Effector memory CD8-positive, alpha-beta T cell (primary cell): ENCODE measurements around the gene ATP11A.

Source experiments
- ATAC-seq: fragments of 150-1000 bp; cut with Tn5 transposase; replicated peaks from 2 replicates; pipeline ENCODE4 v1.10.0; 2021; ENCODE audit warnings: mild to moderate bottlenecking, moderate library complexity
- DNase-seq, 3 experiments: peaks; one replicate each; pipeline ENCODE4 v3.0.0; 2021
- H3K27ac Mint-ChIP-seq, 2 donors: one replicate each; pipeline ENCODE4 v1.8.0; 2022; ENCODE audit warnings: mild to moderate bottlenecking in 2 of 2, mixed read lengths in 2 of 2, moderate library complexity in 2 of 2
- H3K27me3 Mint-ChIP-seq, 2 donors: one replicate each; pipeline ENCODE4 v1.8.0; 2022; ENCODE audit warnings: mixed read lengths in 2 of 2
- H3K36me3 Mint-ChIP-seq: one replicate; pipeline ENCODE4 v1.8.0; 2022; ENCODE audit warnings: mild to moderate bottlenecking, moderate library complexity, mixed read lengths; ENCODE audit not compliant: insufficient read depth
- H3K4me1 Mint-ChIP-seq, 2 donors: one replicate each; pipeline ENCODE4 v1.8.0; 2022; ENCODE audit warnings: low read depth in 2 of 2, mixed read lengths in 2 of 2
- H3K4me3 Mint-ChIP-seq, 2 donors: one replicate each; pipeline ENCODE4 v1.8.0; 2022; ENCODE audit warnings: mild to moderate bottlenecking in 2 of 2, mixed read lengths in 2 of 2, moderate library complexity in 2 of 2
- H3K9me3 Mint-ChIP-seq, 2 donors: one replicate each; pipeline ENCODE4 v1.8.0; 2022; ENCODE audit warnings: mixed read lengths in 2 of 2

ATP11A gene

DNA sequence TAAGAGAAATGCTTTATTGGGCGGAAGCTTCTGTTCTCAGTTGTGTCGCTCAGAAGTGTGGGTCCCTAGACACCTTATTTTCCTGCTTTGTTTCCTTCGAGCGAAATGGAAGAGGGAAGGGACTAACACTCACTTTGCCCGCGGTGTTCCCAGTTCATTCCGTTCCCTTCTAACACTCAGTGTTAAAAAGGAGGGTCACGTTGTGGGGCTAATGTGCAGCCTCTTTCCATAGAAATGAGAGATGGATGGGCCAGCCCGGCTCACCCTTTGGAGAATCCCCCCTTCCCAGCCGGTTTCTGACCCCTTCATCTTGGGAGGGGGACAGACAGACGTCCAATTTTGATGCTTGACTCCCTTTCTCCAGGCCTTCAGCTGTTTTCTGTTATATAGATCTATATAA, 2.3 kb downstream of the ATP11A start:
- Mint-ChIP-seq H3K27me3 (no peaks in the 10 kb centered on the region), H3K4me1 (peaks cover 42 to 45% of the 10 kb centered on the region in 2 donors), H3K9me3 (no peaks in the 10 kb centered on the region), H3K36me3 (peaks cover 19% of the 10 kb centered on the region), H3K4me3 (peak overlapping the region; percentile 84 to 91), H3K27ac (peak overlapping the region in 1 of 2 donors; percentile 32)
- ATAC-seq (no peak), DNase-seq (no peak)

DNA sequence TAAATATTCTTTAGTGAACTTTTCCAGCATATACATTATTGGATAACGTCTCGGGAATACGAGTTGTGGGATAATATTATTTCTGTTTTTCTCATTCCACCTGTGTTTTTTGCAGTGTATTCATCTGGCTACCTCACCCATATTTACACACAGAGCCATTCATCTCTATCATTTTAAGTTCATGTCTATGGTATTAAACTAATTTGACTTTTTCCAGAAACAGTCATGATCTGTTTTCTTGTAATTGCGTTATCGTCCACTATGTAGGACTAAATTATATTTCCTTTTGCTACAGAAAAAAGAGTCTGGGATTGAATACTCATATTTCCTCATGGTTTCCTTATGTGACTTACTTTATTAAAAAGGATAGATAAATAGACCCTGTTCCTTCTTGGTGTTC, 2.7 kb downstream of the ATP11A start:
- H3K9me3 Mint-ChIP-seq, result no peaks in the 10 kb centered on the region
- no peak overlapping the region for H3K27ac Mint-ChIP-seq
- peak overlapping the region; percentile 84 to 91 for H3K4me3 Mint-ChIP-seq
- ATAC-seq, result no peak
- no peak for DNase-seq
- no peaks in the 10 kb centered on the region for H3K27me3 Mint-ChIP-seq
- peaks cover 19% of the 10 kb centered on the region for H3K36me3 Mint-ChIP-seq
- peaks cover 43 to 45% of the 10 kb centered on the region in 2 donors for H3K4me1 Mint-ChIP-seq

DNA sequence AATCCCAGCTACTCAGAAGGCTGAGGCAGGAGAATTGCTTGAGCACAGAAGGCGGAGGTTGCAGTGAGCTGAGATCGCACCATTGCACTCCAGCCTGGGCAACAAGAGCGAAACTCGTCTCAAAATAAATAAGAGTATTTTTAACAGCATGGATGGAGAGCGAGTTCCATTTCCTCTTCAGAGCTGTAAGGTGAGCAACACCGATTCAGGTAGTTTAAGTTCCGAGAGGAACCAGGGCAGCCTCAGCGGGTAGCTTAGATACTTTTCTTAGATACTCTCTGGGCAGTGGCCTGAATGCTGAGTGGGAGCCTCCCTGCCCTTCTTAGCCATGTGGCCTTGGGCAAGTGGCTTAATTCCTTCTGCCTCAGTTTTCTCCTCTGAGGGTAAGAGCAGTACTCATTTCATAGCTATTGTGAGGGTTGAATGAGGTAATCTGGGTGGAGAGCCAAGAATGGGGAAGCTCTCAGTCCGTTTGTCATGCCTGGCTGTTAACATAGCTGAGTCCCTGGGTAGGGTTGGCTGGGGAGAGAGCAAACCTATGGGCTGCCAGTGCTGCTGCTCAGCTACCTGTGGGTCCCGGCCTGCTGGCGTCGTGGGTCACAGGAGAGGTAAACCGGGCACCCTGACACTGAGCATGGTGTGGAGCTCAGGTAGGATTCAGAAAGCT, 4.1 kb downstream of the ATP11A start:
- no peaks in the 10 kb centered on the region for H3K27me3 Mint-ChIP-seq
- ATAC-seq (no peak), DNase-seq (no peak)
- no peak overlapping the region for H3K4me3 Mint-ChIP-seq
- H3K4me1 Mint-ChIP-seq, result peaks cover 37 to 38% of the 10 kb centered on the region in 2 donors
- H3K27ac Mint-ChIP-seq, result peak overlapping the region; percentile 41 to 49
- peaks cover 17% of the 10 kb centered on the region for H3K36me3 Mint-ChIP-seq
- no peaks in the 10 kb centered on the region for H3K9me3 Mint-ChIP-seq

DNA sequence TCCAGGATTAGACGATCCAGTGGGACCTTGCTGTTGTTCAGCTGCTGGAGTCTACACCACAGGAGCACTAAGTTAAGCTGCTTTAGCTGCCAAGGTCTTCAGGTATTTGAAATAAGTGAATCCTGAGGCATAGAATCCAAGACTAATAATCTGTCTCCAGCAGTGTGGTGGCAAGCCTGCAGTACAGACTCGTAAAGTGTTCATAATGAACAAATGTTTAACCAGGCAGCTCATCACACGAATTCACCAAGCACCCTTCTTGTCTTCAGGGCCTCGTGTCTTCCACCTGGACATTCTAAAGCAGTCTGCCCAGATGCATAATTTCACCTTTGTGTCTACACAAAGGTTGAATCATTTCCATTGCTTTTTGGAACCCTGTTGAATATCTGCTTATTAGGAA, 5.3 kb downstream of the ATP11A start:
- Mint-ChIP-seq H3K4me1 (peaks cover 34 to 36% of the 10 kb centered on the region in 2 donors), H3K4me3 (no peak overlapping the region), H3K36me3 (peaks cover 13% of the 10 kb centered on the region), H3K9me3 (no peaks in the 10 kb centered on the region), H3K27me3 (no peaks in the 10 kb centered on the region), H3K27ac (no peak overlapping the region)
- no peak for ATAC-seq
- no peak for DNase-seq

DNA sequence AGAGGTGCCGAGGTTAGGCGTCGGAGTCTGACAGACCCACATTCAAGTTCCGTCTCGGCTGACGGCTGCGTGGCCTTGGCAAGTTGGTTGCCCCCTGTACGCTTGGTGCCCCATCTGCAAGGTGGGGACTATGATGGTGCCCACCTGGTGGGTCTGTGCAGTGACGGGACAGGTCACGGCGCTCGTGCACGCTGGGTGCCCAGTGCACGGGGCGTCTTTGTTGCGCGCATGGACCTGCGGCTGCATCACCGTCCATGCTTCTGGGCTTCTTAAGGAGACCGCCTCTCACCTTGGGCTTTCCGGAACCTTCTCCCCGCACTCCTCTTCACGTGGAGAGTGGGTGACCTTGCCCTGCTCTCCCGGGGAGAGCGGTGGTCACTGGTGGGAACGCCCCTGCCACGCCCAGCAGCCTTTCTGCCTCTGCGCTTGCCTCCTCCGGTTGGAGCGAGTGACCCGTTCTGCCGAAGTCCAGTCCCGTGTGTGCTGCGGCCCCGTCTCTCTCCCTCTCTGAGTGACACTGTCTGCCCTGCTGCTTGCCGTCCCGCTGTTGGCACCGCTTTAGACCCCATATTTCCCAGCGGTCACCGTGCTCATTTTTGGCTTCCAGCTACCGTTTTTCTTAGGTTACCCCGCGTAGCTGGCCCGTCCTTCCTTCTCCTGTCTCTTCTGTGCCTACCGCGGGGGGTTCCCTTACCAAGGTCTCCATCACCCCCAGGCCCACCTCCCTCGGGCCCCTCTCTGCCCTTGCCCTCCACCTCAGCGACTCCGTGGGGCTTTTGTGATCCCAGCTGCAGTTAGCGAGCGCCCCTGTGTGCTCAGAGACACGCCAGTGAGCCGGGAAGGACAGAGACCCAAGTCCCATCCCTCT, 6.4 kb downstream of the ATP11A start:
- peaks cover 8% of the 10 kb centered on the region for H3K36me3 Mint-ChIP-seq
- no peaks in the 10 kb centered on the region for H3K27me3 Mint-ChIP-seq
- H3K9me3 Mint-ChIP-seq, result no peaks in the 10 kb centered on the region
- no peak for DNase-seq
- no peak overlapping the region for H3K4me3 Mint-ChIP-seq
- no peak overlapping the region for H3K27ac Mint-ChIP-seq
- no peak for ATAC-seq
- peaks cover 30 to 35% of the 10 kb centered on the region in 2 donors for H3K4me1 Mint-ChIP-seq

DNA sequence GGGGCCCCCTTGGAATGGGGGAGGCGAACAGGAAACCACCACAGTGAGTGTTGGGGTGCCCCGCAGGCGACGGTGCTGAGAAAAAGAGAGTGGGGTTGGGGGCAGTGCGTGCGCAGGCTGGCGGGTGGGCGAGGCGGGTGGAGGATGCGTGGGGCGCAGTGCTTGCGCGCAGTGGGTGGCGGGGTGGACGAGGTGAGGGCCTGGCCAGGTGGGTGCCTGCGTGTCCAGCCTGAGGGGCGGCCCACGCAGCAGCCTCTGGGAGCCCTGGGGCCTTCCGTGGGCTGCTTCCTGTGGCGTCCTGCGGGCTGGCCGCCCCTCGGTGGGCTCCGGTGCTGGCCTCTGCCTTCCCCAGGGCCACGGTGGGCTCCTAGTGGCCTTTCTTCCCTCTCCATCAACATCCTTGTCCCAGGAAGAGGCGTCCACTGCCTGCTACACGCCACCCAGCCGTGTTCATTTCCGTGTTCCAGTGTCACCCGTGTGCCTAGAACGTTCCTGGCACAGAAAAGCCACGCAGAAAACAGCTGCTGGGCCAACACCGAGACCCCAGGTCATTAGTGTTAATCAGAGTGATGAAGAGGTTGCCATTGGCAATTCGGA, 7.1 kb downstream of the ATP11A start:
- Mint-ChIP-seq H3K27me3 (no peaks in the 10 kb centered on the region), H3K4me3 (no peak overlapping the region), H3K9me3 (no peaks in the 10 kb centered on the region), H3K36me3 (peaks cover 8% of the 10 kb centered on the region), H3K4me1 (peaks cover 23 to 31% of the 10 kb centered on the region in 2 donors), H3K27ac (no peak overlapping the region)
- no peak for DNase-seq
- ATAC-seq, result no peak

DNA sequence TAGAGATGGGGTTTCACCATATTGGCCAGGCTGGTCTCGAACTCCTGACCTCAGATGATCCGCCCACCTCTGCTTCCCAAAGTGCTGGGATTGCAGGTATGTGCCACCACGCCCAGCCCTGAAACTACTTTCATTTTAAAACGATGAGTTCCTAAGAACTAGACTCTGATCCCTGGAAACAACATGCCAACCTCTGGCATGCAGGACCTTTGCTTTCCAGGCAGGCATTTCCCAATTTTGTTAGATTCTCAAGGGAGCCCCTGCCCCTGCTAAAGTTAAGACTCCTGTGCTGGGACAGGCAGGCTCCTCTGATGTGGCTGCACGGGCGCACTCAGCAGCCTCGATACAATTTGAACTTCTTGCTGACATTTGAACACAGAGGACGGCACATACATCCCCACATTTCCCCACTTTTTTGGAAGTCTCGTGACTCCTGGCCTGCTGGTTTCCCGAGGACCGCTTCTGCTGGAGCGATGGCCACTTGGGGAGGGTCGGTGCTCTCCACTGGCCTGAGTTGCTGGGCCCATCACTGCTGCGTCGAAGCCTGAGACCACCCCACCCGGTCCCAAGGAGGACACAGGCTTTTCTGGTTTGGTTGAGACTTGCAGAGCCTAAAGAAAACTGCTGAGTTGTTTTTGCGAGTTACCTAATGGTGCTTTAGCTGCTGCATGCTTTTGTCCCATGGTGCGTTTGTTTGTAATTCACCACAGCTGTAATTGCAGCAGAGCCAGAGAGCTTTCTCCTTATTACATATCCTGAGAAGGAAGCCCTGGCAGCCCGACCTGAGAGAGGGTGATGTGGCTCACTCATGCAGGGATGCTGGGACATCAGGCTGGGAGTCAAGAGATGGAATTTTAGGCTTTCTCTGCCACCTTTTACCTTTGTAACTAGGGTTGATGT, 8.2 kb downstream of the ATP11A start:
- no peaks in the 10 kb centered on the region for H3K9me3 Mint-ChIP-seq
- ATAC-seq (no peak), DNase-seq (no peak)
- H3K27ac Mint-ChIP-seq, result no peak overlapping the region
- H3K4me3 Mint-ChIP-seq, result no peak overlapping the region
- H3K36me3 Mint-ChIP-seq, result peaks cover 16% of the 10 kb centered on the region
- peaks cover 19 to 27% of the 10 kb centered on the region in 2 donors for H3K4me1 Mint-ChIP-seq
- H3K27me3 Mint-ChIP-seq, result no peaks in the 10 kb centered on the region

DNA sequence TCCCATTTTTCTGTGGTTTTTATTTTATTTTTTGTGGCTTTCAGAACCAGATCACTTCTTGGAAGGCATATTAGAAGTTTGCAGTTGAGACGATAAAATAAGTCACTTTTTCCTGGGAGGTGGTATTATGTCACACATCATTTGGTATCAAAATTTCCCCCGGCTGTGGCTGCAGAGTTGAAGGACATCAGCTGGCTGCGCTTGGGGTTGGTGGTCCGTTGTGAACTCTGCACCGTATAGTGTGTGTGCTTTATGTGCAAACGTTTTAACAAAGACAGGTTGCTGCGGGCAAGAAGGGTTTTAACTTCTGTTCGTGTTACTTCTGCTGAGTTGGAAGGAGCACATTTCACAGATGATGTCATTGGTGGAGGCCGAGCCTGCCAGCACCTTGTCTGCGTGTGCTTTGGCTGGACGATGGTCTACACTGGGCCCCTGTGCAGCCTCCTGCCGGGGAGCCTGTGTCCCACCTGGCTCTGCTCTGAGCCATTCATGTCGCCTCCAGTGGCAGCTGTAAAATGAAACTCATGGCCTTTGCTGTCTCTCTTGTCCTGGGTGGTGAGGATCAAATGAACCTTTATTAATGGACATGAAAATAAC, 9.6 kb downstream of the ATP11A start:
- H3K4me1 Mint-ChIP-seq, result peaks cover 19 to 25% of the 10 kb centered on the region in 2 donors
- no peak overlapping the region for H3K4me3 Mint-ChIP-seq
- no peaks in the 10 kb centered on the region for H3K9me3 Mint-ChIP-seq
- H3K36me3 Mint-ChIP-seq, result peaks cover 16% of the 10 kb centered on the region
- H3K27ac Mint-ChIP-seq, result no peak overlapping the region
- H3K27me3 Mint-ChIP-seq, result no peaks in the 10 kb centered on the region
- ATAC-seq (no peak), DNase-seq (no peak)

DNA sequence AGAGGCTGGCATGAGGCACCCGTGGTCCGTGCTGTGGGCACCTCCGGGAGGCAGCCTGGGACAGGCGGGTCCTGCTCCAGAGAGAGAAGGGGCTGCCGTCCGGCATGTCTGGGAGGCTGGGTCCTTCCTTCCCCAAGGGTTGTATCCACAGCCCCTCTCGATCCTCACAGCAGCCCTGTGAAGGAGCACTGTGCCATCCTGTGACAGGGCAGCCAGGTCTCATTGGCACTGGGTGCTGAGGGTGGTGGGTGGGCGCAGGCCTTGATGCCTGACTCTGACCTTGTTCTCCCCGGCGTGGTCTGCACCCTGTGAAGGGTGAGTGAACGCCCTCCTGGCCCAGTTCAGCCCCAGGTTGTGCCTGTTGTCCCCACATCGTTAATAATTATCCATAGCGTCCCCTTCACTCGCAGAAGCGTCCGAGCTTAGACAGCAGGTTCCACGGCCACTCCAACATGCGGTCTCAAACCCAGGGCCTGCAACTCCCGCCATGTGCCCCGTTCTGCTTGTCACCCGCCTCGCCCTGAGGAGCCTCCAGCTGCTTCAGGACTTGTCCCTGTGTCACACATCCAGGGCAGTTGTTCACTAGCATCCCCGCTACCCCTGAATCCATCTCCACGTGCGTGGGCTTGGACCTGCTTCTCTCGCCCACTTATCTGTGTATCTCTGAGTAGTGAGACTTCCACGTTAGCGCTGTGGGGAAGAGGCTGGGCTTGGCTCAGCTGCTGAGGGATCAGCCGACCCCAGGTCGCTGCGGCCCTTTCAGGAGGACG, 10.6 kb downstream of the ATP11A start:
- Mint-ChIP-seq H3K4me3 (no peak overlapping the region), H3K27ac (no peak overlapping the region), H3K36me3 (peaks cover 16% of the 10 kb centered on the region), H3K27me3 (no peaks in the 10 kb centered on the region), H3K9me3 (no peaks in the 10 kb centered on the region), H3K4me1 (peaks cover 23 to 27% of the 10 kb centered on the region in 2 donors)
- ATAC-seq (no peak), DNase-seq (no peak)

DNA sequence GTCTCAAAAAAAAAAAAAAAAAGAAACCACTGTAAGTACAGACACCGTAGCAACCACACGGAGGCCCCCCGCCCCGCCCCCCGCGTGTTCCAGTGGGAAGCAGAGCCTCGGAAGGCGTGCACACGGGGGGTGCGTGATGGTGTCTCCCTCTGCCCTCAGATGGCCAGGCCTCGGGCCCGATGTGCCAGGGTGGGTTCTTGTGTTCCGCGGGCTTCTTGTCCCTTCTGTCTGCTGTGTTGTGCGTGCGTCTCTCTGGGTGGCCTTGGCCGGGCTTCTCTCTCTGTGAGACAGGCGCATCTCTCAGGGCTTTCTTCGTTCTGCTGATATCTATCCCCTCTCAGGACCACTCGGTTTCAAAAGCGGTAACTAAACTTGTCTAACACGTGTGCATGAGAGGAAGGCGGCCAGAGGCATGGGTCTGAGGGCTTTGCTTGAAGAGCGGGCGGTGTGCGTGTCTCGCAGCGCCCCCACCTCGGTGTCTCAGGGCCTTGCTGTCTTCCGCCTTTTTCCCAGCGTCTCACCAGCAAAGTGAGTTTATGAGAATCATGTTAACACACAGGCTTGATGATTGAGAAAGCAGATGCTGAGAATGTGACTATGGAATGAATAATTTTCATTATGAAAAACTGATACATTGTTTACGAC, 12.6 kb downstream of the ATP11A start:
- H3K4me3 Mint-ChIP-seq, result no peak overlapping the region
- ATAC-seq (no peak), DNase-seq (no peak)
- peaks cover 27% of the 10 kb centered on the region in 2 donors for H3K4me1 Mint-ChIP-seq
- no peaks in the 10 kb centered on the region for H3K27me3 Mint-ChIP-seq
- H3K36me3 Mint-ChIP-seq, result peaks cover 11% of the 10 kb centered on the region
- no peaks in the 10 kb centered on the region for H3K9me3 Mint-ChIP-seq
- peak overlapping the region in 1 of 2 donors; percentile 62 for H3K27ac Mint-ChIP-seq

DNA sequence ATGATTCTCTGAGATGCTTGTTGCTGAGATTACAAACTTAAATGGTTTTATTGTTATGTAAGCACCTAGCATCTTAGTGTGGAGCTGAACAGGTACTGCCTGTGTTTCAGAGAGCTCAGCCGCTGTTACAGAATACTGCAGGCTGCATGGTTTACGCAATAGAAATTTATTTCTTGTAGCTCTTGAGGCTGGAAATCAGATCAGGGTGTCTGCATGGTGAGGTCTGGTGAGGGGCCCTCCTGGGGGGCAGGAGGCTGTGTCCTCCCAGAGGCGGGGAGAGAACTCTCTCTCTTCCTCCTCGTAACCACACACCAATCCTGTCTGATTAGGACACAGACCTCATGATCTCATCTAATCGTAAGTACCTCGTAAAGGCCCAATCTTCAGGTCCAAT, 13.1 kb downstream of the ATP11A start:
- DNase-seq (no peak), ATAC-seq (no peak)
- Mint-ChIP-seq H3K36me3 (peaks cover 11% of the 10 kb centered on the region), H3K4me1 (peaks cover 23 to 27% of the 10 kb centered on the region in 2 donors), H3K27me3 (no peaks in the 10 kb centered on the region), H3K4me3 (no peak overlapping the region), H3K9me3 (no peaks in the 10 kb centered on the region), H3K27ac (no peak overlapping the region)
